Measurements from ENCODE around the gene CHMP1A.
"Not testable (repeated sequence)": the region's sequence is repeated elsewhere in the genome, so short reads cannot be mapped to it uniquely, and the experiment has no call there.

The CHMP1A gene

GRCh38 chr16:89697161-89697615 lies 39.7 kb upstream of the CHMP1A start:
- Histone ChIP-seq H3K27me3 (ENCODE audit: control insufficient read depth, insufficient read depth, low read length) (no peaks in the 10 kb centered on the region), H3K36me3 (ENCODE audit: control insufficient read depth, insufficient read depth, low read length) (peaks cover 10% of the 10 kb centered on the region), H3K4me3 (ENCODE audit: low read length) (no peak overlapping the region), H3K9ac (ENCODE audit: low read length) (no peak overlapping the region), H3K27ac (ENCODE audit: low read depth, low read length) (no peak overlapping the region), H3K4me1 (ENCODE audit: control insufficient read depth, insufficient read depth, low read length) (peaks cover 6% of the 10 kb centered on the region)

DNA sequence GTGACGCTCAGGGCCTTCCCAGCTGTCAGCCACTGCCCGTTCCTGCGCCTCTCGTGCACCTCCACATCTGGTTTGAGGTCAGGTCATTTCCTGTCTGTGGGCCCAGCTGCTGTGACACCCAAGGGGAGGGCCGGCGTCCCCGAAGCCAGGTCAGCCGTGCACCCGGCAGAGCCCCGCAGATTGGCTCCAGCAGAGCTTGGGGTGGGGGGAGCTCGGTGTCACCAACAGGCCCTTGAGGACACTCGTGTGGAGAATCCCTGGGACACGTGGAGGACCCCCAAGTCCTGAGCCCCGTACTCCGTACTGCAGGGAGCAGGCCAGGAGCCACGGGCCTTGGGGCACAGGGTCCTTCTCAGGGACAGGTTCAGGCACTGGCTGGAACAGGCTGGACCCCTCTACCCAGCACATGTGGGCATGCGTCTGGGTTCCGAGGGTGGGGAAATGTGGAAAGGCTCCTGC lies 39.2 kb upstream of the CHMP1A start:
- H3K36me3 ChIP-seq (ENCODE audit: control insufficient read depth, insufficient read depth, low read length): peaks cover 11% of the 10 kb centered on the region

GRCh38 chr16:89695875-89696669 lies 38.6 kb upstream of the CHMP1A start:
- peaks cover 16% of the 10 kb centered on the region for H3K36me3 ChIP-seq (ENCODE audit: control insufficient read depth, insufficient read depth, low read length)
- no peak overlapping the region for H3K27ac ChIP-seq (ENCODE audit: low read depth, low read length)

More for the DNA sequence above, 39.2 kb upstream of the CHMP1A start:
- Histone ChIP-seq H3K4me1 (ENCODE audit: control insufficient read depth, insufficient read depth, low read length) (peaks cover 6% of the 10 kb centered on the region), H3K9ac (ENCODE audit: low read length) (no peak overlapping the region), H3K27me3 (ENCODE audit: control insufficient read depth, insufficient read depth, low read length) (no peaks in the 10 kb centered on the region), H3K4me3 (ENCODE audit: low read length) (no peak overlapping the region), H3K27ac (ENCODE audit: low read depth, low read length) (no peak overlapping the region)

DNA sequence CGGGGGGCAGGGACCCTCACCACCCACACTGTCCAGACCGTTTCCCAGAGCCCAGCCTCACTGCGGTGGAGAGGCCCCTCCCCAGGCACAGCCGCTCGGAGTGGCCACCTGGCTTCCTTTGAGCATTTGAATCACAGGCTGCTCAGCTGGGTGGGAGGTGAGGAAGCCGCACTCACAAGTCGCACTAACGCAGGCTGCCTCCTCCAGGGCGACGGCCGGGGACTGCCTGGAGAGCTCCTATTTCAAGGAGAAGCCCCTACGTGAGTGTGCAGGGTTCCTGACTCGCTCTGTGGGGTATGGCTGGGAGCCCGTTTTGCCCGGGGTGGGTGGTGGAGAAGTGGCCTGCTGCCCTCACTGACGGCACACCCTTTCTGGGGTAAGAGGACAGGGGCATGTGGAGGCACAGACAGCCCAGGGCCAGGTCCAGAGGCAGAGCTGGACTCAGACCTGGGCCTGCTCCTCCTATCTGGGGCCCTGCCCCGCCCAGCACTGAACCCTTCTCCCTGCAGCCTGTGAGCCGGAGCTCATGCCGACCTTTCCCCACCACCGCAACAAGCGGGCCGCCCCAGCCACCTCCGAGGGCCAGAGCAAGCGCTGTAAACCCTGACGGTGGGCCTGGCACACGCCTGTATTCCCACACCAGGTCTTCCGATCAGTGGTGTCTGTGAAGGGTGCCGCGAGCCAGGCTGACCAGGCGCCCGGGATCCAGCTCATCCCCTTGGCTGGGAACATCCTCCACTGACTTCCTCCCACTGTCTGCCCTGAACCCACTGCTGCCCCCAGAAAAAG lies 37.8 kb upstream of the CHMP1A start:
- Histone ChIP-seq H3K4me1 (ENCODE audit: control insufficient read depth, insufficient read depth, low read length) (peaks cover under 1% of the 10 kb centered on the region), H3K27me3 (ENCODE audit: control insufficient read depth, insufficient read depth, low read length) (no peaks in the 10 kb centered on the region), H3K27ac (ENCODE audit: low read depth, low read length) (no peak overlapping the region), H3K9ac (ENCODE audit: low read length) (no peak overlapping the region), H3K36me3 (ENCODE audit: control insufficient read depth, insufficient read depth, low read length) (peaks cover 20% of the 10 kb centered on the region), H3K4me3 (ENCODE audit: low read length) (no peak overlapping the region)

More at GRCh38 chr16:89695875-89696669, 38.6 kb upstream of the CHMP1A start:
- Histone ChIP-seq H3K4me3 (ENCODE audit: low read length) (no peak overlapping the region), H3K9ac (ENCODE audit: low read length) (no peak overlapping the region), H3K27me3 (ENCODE audit: control insufficient read depth, insufficient read depth, low read length) (no peaks in the 10 kb centered on the region), H3K4me1 (ENCODE audit: control insufficient read depth, insufficient read depth, low read length) (peaks cover 6% of the 10 kb centered on the region)

GRCh38 chr16:89694784-89695085 lies 37.2 kb upstream of the CHMP1A start:
- H3K9ac ChIP-seq (ENCODE audit: low read length); H3K27ac ChIP-seq (ENCODE audit: low read depth, low read length); H3K4me1 ChIP-seq (ENCODE audit: control insufficient read depth, insufficient read depth, low read length); H3K4me3 ChIP-seq (ENCODE audit: low read length); H3K27me3 ChIP-seq (ENCODE audit: control insufficient read depth, insufficient read depth, low read length): not testable (repeated sequence)
- H3K36me3 ChIP-seq (ENCODE audit: control insufficient read depth, insufficient read depth, low read length): peaks cover 23% of the 10 kb centered on the region

DNA sequence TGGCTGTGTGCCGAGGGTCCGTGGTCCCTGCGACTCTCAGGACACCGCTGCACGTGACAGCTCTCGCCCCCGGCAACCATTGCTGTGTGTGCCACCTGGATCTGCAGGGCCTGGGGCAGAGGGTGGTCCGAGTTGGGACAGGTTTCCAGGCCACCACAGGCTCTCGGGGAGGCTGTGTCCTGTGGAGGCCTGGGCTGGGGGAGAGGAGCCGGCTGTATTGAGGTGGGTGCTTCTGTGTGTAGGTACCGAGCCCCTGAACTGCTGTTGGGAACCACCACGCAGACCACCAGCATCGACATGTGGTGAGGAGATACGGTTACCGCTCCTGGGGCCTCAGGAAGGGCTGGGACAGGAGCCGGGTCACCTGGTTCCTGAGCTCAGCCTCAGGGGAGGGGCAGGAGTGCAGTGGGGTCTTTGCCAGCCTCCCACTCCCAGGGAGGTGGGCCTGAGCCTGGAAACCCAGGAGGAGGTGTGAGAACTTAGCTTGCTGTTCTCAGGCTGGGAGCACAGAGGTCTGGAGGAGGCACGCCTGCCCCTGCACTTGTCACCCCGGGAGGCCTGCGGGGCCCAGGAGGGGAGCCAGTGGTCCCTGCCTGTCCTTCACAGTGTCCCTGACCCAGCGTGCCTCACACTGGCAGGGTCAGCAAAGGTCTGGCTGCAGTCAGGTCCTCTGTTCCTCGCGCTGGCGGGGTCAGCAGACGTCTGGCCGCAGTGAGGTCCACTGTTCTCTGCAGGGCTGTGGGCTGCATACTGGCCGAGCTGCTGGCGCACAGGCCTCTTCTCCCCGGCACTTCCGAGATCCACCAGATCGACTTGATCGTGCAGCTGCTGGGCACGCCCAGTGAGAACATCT lies 36.6 kb upstream of the CHMP1A start:
- no peak overlapping the region for H3K4me3 ChIP-seq (ENCODE audit: low read length)
- no peak overlapping the region for H3K27ac ChIP-seq (ENCODE audit: low read depth, low read length)
- no peaks in the 10 kb centered on the region for H3K4me1 ChIP-seq (ENCODE audit: control insufficient read depth, insufficient read depth, low read length)
- no peaks in the 10 kb centered on the region for H3K27me3 ChIP-seq (ENCODE audit: control insufficient read depth, insufficient read depth, low read length)
- H3K9ac ChIP-seq (ENCODE audit: low read length): no peak overlapping the region
- H3K36me3 ChIP-seq (ENCODE audit: control insufficient read depth, insufficient read depth, low read length): peaks cover 23% of the 10 kb centered on the region

GRCh38 chr16:89693289-89693731 lies 35.8 kb upstream of the CHMP1A start:
- Histone ChIP-seq H3K9ac (ENCODE audit: low read length) (no peak overlapping the region), H3K4me1 (ENCODE audit: control insufficient read depth, insufficient read depth, low read length) (no peaks in the 10 kb centered on the region), H3K27me3 (ENCODE audit: control insufficient read depth, insufficient read depth, low read length) (no peaks in the 10 kb centered on the region), H3K27ac (ENCODE audit: low read depth, low read length) (no peak overlapping the region), H3K4me3 (ENCODE audit: low read length) (no peak overlapping the region), H3K36me3 (ENCODE audit: control insufficient read depth, insufficient read depth, low read length) (peaks cover 23% of the 10 kb centered on the region)

- Histone ChIP-seq H3K36me3 (ENCODE audit: control insufficient read depth, insufficient read depth, low read length) (peaks cover 23% of the 10 kb centered on the region), H3K27me3 (ENCODE audit: control insufficient read depth, insufficient read depth, low read length) (no peaks in the 10 kb centered on the region), H3K4me3 (ENCODE audit: low read length) (no peak overlapping the region), H3K4me1 (ENCODE audit: control insufficient read depth, insufficient read depth, low read length) (peaks cover 3% of the 10 kb centered on the region), H3K9ac (ENCODE audit: low read length) (no peak overlapping the region), H3K27ac (ENCODE audit: low read depth, low read length) (no peak overlapping the region)
Measured at GRCh38 chr16:89691986-89692569, 34.6 kb upstream of the CHMP1A start.

GRCh38 chr16:89691231-89691985 lies 33.9 kb upstream of the CHMP1A start:
- peaks cover 3% of the 10 kb centered on the region for H3K4me1 ChIP-seq (ENCODE audit: control insufficient read depth, insufficient read depth, low read length)
- H3K27me3 ChIP-seq (ENCODE audit: control insufficient read depth, insufficient read depth, low read length): no peaks in the 10 kb centered on the region
- H3K27ac ChIP-seq (ENCODE audit: low read depth, low read length): no peak overlapping the region
- H3K4me3 ChIP-seq (ENCODE audit: low read length): no peak overlapping the region
- H3K9ac ChIP-seq (ENCODE audit: low read length): no peak overlapping the region
- peaks cover 23% of the 10 kb centered on the region for H3K36me3 ChIP-seq (ENCODE audit: control insufficient read depth, insufficient read depth, low read length)

GRCh38 chr16:89690392-89690901 lies 32.9 kb upstream of the CHMP1A start:
- Histone ChIP-seq H3K4me1 (ENCODE audit: control insufficient read depth, insufficient read depth, low read length) (peaks cover 3% of the 10 kb centered on the region), H3K27me3 (ENCODE audit: control insufficient read depth, insufficient read depth, low read length) (no peaks in the 10 kb centered on the region), H3K4me3 (ENCODE audit: low read length) (no peak overlapping the region), H3K9ac (ENCODE audit: low read length) (no peak overlapping the region), H3K36me3 (ENCODE audit: control insufficient read depth, insufficient read depth, low read length) (peaks cover 23% of the 10 kb centered on the region), H3K27ac (ENCODE audit: low read depth, low read length) (no peak overlapping the region)

- H3K9ac ChIP-seq (ENCODE audit: low read length); H3K4me1 ChIP-seq (ENCODE audit: control insufficient read depth, insufficient read depth, low read length); H3K27ac ChIP-seq (ENCODE audit: low read depth, low read length); H3K27me3 ChIP-seq (ENCODE audit: control insufficient read depth, insufficient read depth, low read length); H3K4me3 ChIP-seq (ENCODE audit: low read length): not testable (repeated sequence)
- peaks cover 23% of the 10 kb centered on the region for H3K36me3 ChIP-seq (ENCODE audit: control insufficient read depth, insufficient read depth, low read length)
Measured at GRCh38 chr16:89689621-89690020, 32.1 kb upstream of the CHMP1A start.

Data from rectal smooth muscle tissue (tissue), 1 donor.